Measurements from ENCODE around the gene TMED1. TPM values are rescaled to one million over a fixed set of nuclear protein-coding genes. Genes with fewer than 3 reads are reported as not detected.
A peak's percentile ranks its signal among the peaks of the same experiment; 100 is the strongest.
"Not testable (repeated sequence)": the region's sequence is repeated elsewhere in the genome, so short reads cannot be mapped to it uniquely, and the experiment has no call there.

Gene TMED1
- total RNA-seq, 2 donors from 2014 or later: 14.5 to 34.6 TPM

DNA sequence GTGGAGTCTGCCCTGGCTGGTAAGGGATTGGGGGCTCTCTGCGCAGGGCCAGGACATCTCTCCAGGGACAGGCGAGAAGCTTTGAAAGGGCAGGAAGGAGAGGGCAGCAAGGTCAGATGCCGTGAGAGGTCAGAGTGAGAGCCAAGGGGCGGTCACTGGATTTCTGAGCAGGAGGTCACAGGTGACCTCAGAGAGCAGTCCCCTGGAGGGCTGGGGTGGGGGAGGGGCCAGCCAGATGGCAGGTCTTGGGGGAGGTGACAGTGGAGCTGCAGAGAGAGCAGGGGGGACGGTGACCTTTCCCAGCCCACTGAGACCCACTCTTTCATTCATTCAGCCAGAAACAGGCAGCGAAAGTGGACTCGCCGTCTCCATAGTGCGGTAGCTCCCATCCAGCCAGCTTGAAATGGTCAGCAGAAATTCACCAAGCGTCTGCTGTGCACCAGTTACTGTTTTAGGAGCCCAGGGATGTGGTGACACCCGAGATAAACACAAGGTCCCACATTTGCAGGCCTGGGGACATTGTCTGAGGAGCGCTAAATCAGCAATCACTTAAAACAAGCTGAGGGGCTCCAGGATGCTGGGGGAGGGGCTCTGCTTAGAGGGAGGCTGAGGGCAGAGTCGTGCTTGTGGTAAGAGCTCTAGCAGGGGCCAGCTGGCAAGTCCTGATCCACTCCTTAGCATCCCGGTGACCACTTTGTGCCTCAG lies 45.5 kb upstream of the TMED1 start:
- TF ChIP-seq POLR2A (IDR thresholded peaks at IDR 0.05): no peak
- TF ChIP-seq, protein P1, sequence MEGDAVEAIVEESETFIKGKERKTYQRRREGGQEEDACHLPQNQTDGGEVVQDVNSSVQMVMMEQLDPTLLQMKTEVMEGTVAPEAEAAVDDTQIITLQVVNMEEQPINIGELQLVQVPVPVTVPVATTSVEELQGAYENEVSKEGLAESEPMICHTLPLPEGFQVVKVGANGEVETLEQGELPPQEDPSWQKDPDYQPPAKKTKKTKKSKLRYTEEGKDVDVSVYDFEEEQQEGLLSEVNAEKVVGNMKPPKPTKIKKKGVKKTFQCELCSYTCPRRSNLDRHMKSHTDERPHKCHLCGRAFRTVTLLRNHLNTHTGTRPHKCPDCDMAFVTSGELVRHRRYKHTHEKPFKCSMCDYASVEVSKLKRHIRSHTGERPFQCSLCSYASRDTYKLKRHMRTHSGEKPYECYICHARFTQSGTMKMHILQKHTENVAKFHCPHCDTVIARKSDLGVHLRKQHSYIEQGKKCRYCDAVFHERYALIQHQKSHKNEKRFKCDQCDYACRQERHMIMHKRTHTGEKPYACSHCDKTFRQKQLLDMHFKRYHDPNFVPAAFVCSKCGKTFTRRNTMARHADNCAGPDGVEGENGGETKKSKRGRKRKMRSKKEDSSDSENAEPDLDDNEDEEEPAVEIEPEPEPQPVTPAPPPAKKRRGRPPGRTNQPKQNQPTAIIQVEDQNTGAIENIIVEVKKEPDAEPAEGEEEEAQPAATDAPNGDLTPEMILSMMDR (IDR thresholded peaks at IDR 0.05): no peak
- Histone ChIP-seq H3K27ac (no peak overlapping the region), H3K9me3 (no peaks in the 10 kb centered on the region), H3K27me3 (no peaks in the 10 kb centered on the region), H3K4me3 (no peak overlapping the region), H3K4me1 (peaks cover 10% of the 10 kb centered on the region), H3K36me3 (replicated peaks in 1 of 2; ENCODE audit: insufficient read depth in 1 of 2, low read depth in 2 of 2) (no peaks in the 10 kb centered on the region)
- no peak for DNase-seq
- ATAC-seq: no peak
- intact Hi-C loops (cut with DNase I): no loop called here
- 79 to 84% methylated on average over 12 to 14 of the region's 14 CpGs for WGBS, 2 donors

DNA sequence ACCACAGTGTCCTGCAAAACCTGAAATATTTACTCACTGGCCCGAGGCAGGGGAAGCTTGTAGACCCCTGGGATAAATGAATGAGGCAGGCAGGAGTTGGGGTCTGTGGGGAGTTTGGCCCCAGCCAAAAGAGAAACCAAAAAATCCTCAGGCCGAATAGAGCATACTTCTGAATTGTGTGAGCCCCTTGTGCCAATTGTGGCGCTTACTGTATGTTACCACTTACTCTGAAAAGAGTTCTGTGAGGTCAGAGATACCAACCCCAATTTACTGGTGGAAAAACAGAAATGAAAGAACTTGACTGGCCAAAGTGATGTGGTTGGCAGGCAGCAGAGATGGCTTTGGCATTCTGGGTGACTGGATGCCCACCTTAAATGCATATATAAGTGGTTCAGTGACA lies 42.2 kb upstream of the TMED1 start:
- H3K4me1 ChIP-seq: peaks cover 18% of the 10 kb centered on the region
- no peaks in the 10 kb centered on the region for H3K36me3 ChIP-seq (replicated peaks in 1 of 2; ENCODE audit: insufficient read depth in 1 of 2, low read depth in 2 of 2)
- DNase-seq (no peak), ATAC-seq (no peak)
- no peak for TF ChIP-seq POLR2A (IDR thresholded peaks at IDR 0.05)
- TF ChIP-seq, protein P1 (IDR thresholded peaks at IDR 0.05): no peak
- H3K27ac ChIP-seq: no peak overlapping the region
- intact Hi-C loops (cut with DNase I): loop anchor here (10.0 kb wide), 1 partner anchor 47 kb away; the partner anchor contains the start of genes TIMM29 and YIPF2
- 83 to 92% methylated on average over 3 of the region's 3 CpGs for WGBS, 2 donors
- H3K9me3 ChIP-seq: no peaks in the 10 kb centered on the region
- H3K27me3 ChIP-seq: no peaks in the 10 kb centered on the region
- no peak overlapping the region for H3K4me3 ChIP-seq

GRCh38 chr19:10877608-10878007 lies 41.6 kb upstream of the TMED1 start:
- ATAC-seq; H3K9me3 ChIP-seq; H3K27ac ChIP-seq; H3K4me3 ChIP-seq; DNase-seq; H3K36me3 ChIP-seq (replicated peaks in 1 of 2; ENCODE audit: insufficient read depth in 1 of 2, low read depth in 2 of 2); H3K27me3 ChIP-seq: not testable (repeated sequence)
- H3K4me1 ChIP-seq: peaks cover 25% of the 10 kb centered on the region
- intact Hi-C loops (cut with DNase I): loop anchor here (10.0 kb wide), 1 partner anchor 47 kb away; the partner anchor contains the start of genes TIMM29 and YIPF2
- 91 to 96% methylated on average over 9 of the region's 9 CpGs for WGBS, 2 donors

DNA sequence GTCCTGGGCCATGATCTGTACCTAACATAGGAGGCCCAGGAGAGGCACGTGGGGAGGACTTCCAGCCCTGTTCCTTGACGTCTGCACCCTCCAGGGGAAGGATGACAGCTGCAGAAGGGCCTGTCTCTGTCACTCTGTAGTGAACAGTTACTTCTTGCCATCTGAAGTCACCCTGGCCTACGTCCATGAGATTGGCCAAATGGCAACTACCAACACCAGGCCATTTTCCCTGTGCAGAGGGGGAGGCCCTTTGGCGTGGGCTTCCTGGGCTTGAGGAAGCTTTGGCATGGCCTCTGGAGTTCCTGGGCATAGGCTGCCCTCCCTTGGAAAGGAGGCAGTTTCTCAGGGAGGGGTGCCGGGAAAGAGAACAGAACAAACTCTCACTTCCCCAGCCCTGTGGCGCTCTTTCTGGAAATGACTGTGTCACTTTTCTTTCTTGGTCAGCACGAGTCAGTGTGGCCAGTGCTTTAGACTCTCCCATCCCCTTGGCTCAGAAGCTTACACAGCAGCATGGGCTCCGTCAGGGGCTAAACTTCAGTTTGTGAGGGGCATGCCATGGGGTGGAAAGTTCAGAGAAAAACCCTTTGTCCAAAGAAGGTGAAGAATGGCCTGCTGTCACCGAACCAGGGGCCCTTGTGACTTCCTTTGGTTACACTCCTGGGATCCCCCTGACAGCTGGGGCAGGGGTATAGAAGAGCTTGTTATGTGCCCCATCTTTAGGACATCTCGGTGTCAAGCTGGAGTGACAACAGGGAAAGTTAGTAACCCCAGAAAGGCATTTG lies 40.6 kb upstream of the TMED1 start:
- intact Hi-C loops (cut with DNase I): loop anchor here (10.0 kb wide), 1 partner anchor 48 kb away; the partner anchor contains the start of genes TIMM29 and YIPF2
- Histone ChIP-seq H3K4me1 (peaks cover 30% of the 10 kb centered on the region), H3K27ac (peak overlapping the region in 3 of 4 donors; percentile 37 to 43 (median 39)), H3K4me3 (no peak overlapping the region), H3K36me3 (replicated peaks in 1 of 2; ENCODE audit: insufficient read depth in 1 of 2, low read depth in 2 of 2) (no peaks in the 10 kb centered on the region), H3K27me3 (no peaks in the 10 kb centered on the region), H3K9me3 (no peaks in the 10 kb centered on the region)
- ATAC-seq: peak; percentile 3
- DNase-seq: peak; percentile 23 to 72 (median 50)
- TF ChIP-seq POLR2A (IDR thresholded peaks at IDR 0.05): no peak
- TF ChIP-seq, protein P1 (IDR thresholded peaks at IDR 0.05): no peak
- 54 to 90% methylated on average over 6 to 10 of the region's 10 CpGs for WGBS, 2 donors

DNA sequence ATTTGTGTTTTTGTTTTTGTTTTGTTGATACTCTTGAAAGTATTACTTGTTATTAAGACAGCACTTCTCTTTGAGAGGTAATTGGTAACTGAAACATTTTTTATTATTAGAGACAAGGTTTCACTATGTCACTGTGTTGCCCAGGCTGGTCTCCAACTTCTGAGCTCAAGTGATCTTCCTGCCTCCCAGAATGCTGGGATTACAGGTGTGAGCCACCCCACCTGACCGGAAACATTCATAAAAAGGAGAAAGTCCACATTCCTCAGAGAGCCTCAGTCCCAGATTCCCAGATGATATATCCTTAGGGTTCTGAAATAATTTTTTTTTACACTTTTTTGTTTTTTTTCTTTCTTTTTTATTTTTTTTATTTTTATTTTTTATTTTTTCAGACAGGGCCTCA lies 38.0 kb upstream of the TMED1 start:
- no peaks in the 10 kb centered on the region for H3K27me3 ChIP-seq
- no peak overlapping the region for H3K4me3 ChIP-seq
- DNase-seq: no peak
- no peaks in the 10 kb centered on the region for H3K36me3 ChIP-seq (replicated peaks in 1 of 2; ENCODE audit: insufficient read depth in 1 of 2, low read depth in 2 of 2)
- no peaks in the 10 kb centered on the region for H3K9me3 ChIP-seq
- TF ChIP-seq, protein P1 (IDR thresholded peaks at IDR 0.05): no peak
- TF ChIP-seq POLR2A (IDR thresholded peaks at IDR 0.05): no peak
- H3K4me1 ChIP-seq: peaks cover 36% of the 10 kb centered on the region
- 79 to 88% methylated on average over 1 of the region's 1 CpG for WGBS, 2 donors
- no peak for ATAC-seq
- H3K27ac ChIP-seq: no peak overlapping the region
- intact Hi-C loops (cut with DNase I): loop anchor here (10.0 kb wide), 1 partner anchor 51 kb away; the partner anchor contains the start of genes TIMM29 and YIPF2
